ENCODE data around the gene SHISA9.

- no peak for TF ChIP-seq CTCF (IDR thresholded peaks at IDR 0.05; ENCODE audit: low read depth, low read length)
- no peak for TF ChIP-seq EZH2phosphoT487 (IDR thresholded peaks at IDR 0.05; ENCODE audit: low read depth)
These were observed 2.9 kb downstream of the SHISA9 start for GRCh38 chr16:12904329-12904671.
